DND-41 (cell line): ENCODE measurements around the gene C1QTNF5.

Source experiments
- ATAC-seq: fragments of 200-7000 bp; cut with Tn5 transposase; 3 replicates; pipeline ENCODE4 v1.9.1; 2021; ENCODE audit warnings: low read depth; ENCODE audit not compliant: insufficient read depth
- DNase-seq: peaks from one replicate; pipeline ENCODE4 v3.0.0-alpha.2; 2020
- H2AFZ ChIP-seq: 2 replicates; pipeline ENCODE4 v1.6.0; 2012; ENCODE audit warnings: low read depth, low read length
- H3K27ac ChIP-seq: 2 replicates; pipeline ENCODE4 v1.5.1; 2012; ENCODE audit warnings: low read length, inconsistent platforms
- H3K27me3 ChIP-seq: fragments of 200-600 bp; sonication (generic); 2 replicates; pipeline ENCODE4 v1.6.0; 2012; ENCODE audit warnings: low read length, mild to moderate bottlenecking, inconsistent platforms; ENCODE audit not compliant: insufficient read depth, poor library complexity
- H3K36me3 ChIP-seq: 2 replicates; pipeline ENCODE4 v1.5.1; 2012; ENCODE audit warnings: low read length, inconsistent platforms; ENCODE audit not compliant: insufficient read depth
- H3K4me1 ChIP-seq: 2 replicates; pipeline ENCODE4 v1.5.1; 2012; ENCODE audit warnings: mild to moderate bottlenecking, low read length; ENCODE audit not compliant: insufficient read depth
- H3K4me2 ChIP-seq: 2 replicates; pipeline ENCODE4 v1.6.0; 2012; ENCODE audit warnings: mild to moderate bottlenecking, moderate library complexity, low read length, inconsistent platforms; ENCODE audit not compliant: insufficient read depth
- H3K4me3 ChIP-seq, 2 experiments: fragments of 200-600 bp in 1 of 2; shearing (Covaris generic) in 1 of 2; 2 replicates each; pipeline ENCODE4 v1.5.1; 2012 to 2016; ENCODE audit warnings: inconsistent platforms in 2 of 2, low read length in 2 of 2, mild to moderate bottlenecking in 2 of 2, low read depth in 1 of 2, moderate library complexity in 1 of 2
- H3K79me2 ChIP-seq: 2 replicates; pipeline ENCODE4 v1.6.0; 2012; ENCODE audit warnings: low read length, inconsistent platforms; ENCODE audit not compliant: insufficient read depth
- H3K9ac ChIP-seq: 2 replicates; pipeline ENCODE4 v1.6.0; 2012; ENCODE audit warnings: low read depth, mild to moderate bottlenecking, inconsistent platforms, low read length, moderate library complexity
- H3K9me3 ChIP-seq: 2 replicates; pipeline ENCODE4 v1.5.1; 2012; ENCODE audit warnings: low read length, moderate library complexity, mild to moderate bottlenecking, inconsistent platforms; ENCODE audit not compliant: insufficient read depth, severe bottlenecking
- H4K20me1 ChIP-seq: 2 replicates; pipeline ENCODE4 v1.6.0; 2012; ENCODE audit warnings: low read length; ENCODE audit not compliant: insufficient read depth
- EZH2 ChIP-seq: IDR thresholded peaks from 3 replicates; pipeline ENCODE4 v1.6.1; 2012; ENCODE audit warnings: borderline replicate concordance, low read depth, mild to moderate bottlenecking, moderate library complexity, low read length, inconsistent platforms; ENCODE audit not compliant: severe bottlenecking
- TF ChIP-seq, protein P1 (sequence below): IDR thresholded peaks from 2 replicates; pipeline ENCODE4 v1.5.1; 2012; ENCODE audit warnings: borderline replicate concordance, low read length, moderate library complexity, mild to moderate bottlenecking; ENCODE audit not compliant: poor library complexity, severe bottlenecking; ENCODE audit errors: extremely low read depth

C1QTNF5 gene, protein sequence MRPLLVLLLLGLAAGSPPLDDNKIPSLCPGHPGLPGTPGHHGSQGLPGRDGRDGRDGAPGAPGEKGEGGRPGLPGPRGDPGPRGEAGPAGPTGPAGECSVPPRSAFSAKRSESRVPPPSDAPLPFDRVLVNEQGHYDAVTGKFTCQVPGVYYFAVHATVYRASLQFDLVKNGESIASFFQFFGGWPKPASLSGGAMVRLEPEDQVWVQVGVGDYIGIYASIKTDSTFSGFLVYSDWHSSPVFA

DNA sequence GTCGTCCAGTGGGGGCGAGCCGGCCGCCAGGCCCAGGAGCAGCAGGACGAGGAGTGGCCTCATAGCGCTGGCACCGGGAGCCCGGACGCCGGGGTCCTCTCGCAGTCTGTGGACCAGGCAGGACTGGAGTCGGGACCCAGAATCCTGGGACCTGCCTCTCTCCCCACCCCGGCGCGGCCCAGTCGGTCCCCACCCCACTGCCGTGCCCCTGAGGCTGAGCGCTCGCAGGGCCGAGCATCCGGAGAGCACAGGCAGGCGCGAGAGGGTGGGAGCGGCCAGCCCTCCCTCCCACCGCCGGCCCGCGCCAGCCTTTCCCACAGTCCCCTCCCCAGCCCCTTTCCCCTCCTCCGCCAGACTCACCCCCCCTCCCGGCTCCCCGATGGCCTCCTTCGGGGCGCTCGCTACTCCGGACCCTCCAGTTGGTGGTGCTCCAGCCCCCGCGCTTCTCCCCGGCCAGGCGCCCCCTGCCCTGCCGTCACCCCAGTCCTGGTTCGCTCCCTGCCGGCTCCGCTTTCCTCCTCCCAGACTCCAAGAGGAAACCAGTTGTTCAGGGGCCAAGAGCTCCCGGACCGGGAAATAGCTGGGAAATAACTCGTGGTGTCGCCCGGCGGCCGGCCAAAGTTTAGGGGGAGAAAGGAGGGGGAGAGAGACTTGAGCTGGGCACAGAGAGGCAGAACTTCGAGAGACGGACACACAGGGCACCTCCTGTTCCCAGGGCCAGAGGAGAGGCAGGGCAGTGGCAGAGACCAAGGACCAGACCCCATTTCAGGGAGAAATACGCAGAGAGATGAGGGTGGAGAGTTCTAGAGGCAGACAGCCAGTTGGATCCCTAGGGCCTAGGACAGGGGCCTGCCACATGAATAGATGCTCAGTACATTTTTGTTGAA lies at the start of gene C1QTNF5:
TSS of gene C1QTNF5 (minus strand) at position 549 of the 887 bp plus-strand sequence. CDS start at position 63, 486 bp downstream.
- Histone ChIP-seq H3K4me3 (no peak within 1 kb of the TSS), H3K4me1 (peaks cover 25% of the 10 kb centered on the region), H4K20me1 (peaks cover 6% of the 10 kb centered on the region; the same call in 1 of the 2 replicates), H3K9ac (no peak within 1 kb of the TSS), H3K4me2 (no peak within 1 kb of the TSS), H3K9me3 (no peaks in the 10 kb centered on the region), H3K79me2 (peaks cover 19% of the 10 kb centered on the region), H3K36me3 (peaks cover 26% of the 10 kb centered on the region), H3K27ac (no peak within 1 kb of the TSS), H3K27me3 (no peaks in the 10 kb centered on the region), H2AFZ (no peak within 1 kb of the TSS)
- DNase-seq, result no peak
- no peak for TF ChIP-seq EZH2
- TF ChIP-seq, protein P1, sequence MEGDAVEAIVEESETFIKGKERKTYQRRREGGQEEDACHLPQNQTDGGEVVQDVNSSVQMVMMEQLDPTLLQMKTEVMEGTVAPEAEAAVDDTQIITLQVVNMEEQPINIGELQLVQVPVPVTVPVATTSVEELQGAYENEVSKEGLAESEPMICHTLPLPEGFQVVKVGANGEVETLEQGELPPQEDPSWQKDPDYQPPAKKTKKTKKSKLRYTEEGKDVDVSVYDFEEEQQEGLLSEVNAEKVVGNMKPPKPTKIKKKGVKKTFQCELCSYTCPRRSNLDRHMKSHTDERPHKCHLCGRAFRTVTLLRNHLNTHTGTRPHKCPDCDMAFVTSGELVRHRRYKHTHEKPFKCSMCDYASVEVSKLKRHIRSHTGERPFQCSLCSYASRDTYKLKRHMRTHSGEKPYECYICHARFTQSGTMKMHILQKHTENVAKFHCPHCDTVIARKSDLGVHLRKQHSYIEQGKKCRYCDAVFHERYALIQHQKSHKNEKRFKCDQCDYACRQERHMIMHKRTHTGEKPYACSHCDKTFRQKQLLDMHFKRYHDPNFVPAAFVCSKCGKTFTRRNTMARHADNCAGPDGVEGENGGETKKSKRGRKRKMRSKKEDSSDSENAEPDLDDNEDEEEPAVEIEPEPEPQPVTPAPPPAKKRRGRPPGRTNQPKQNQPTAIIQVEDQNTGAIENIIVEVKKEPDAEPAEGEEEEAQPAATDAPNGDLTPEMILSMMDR, result no peak
- ATAC-seq, result no peak

DNA sequence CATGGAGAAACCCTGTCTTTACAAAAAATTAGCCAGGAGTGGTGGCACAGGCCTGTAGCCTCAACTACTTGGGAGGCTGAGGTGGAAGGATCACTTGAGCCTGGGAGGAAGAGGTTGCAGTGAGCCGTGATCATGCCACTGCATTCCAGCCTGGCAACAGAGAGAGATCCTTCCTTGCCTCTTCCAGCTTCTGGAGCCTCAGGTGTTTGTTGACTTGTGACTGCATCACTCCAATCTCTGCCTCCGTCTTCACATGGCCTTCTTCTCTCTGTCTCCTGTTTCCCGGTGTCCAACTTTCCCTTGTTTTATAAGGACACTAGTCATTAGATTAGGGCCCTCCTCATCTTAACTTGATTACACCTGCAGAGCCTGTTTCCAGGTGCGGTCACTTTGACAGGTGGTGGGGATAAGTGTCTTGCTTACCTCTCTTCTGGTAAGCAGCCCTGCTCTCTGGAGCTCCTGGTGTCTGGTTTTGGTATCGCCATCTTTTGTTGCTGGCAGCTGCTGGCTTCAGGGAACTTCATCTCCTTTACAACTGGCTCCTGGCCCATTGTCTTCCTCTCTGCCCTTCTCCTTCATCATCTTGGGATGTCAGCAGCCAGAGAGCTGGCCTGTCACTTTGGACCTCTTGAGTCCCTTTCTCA lies 49.0 kb upstream of the C1QTNF5 start:
- no peak overlapping the region for H2AFZ ChIP-seq
- H3K79me2 ChIP-seq, result no peaks in the 10 kb centered on the region
- no peak overlapping the region for H3K9ac ChIP-seq
- H3K27me3 ChIP-seq, result no peaks in the 10 kb centered on the region
- no peak overlapping the region for H3K4me2 ChIP-seq
- no peak overlapping the region for H3K4me3 ChIP-seq
- H3K9me3 ChIP-seq, result no peaks in the 10 kb centered on the region
- peak; percentile 24 for DNase-seq
- ATAC-seq, result peak; percentile 40; the same call in 1 of the 3 replicates
- TF ChIP-seq, protein P1, result peak; percentile 54
- no peak for TF ChIP-seq EZH2
- no peak overlapping the region for H3K27ac ChIP-seq
- no peaks in the 10 kb centered on the region for H3K4me1 ChIP-seq
- no peaks in the 10 kb centered on the region for H3K36me3 ChIP-seq
- H4K20me1 ChIP-seq, result no peaks in the 10 kb centered on the region

DNA sequence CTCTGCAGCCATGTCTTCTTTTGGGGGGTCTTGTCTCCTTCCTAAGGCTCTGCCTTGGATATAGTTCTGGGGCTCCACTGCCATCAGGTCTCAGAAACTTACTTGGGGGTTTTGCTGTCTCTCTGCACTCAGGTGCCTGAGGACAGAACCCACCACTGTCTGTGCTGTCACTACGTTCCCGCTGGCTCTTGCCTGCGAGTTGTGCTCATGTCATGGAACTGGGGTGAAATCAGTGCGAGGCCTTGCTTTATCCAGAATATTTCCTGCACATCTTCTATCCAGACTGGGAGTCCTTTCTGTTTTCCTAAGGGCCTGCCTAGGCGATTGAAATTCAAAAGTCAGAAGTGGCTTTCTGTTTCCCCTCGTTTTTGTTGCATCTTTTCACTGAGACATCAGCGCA lies 47.4 kb upstream of the C1QTNF5 start:
- Histone ChIP-seq H3K9ac (no peak overlapping the region), H4K20me1 (no peaks in the 10 kb centered on the region), H3K27me3 (no peaks in the 10 kb centered on the region), H3K9me3 (no peaks in the 10 kb centered on the region), H3K4me2 (no peak overlapping the region), H3K27ac (no peak overlapping the region), H3K4me1 (no peaks in the 10 kb centered on the region), H3K4me3 (no peak overlapping the region), H2AFZ (no peak overlapping the region), H3K79me2 (no peaks in the 10 kb centered on the region), H3K36me3 (no peaks in the 10 kb centered on the region)
- no peak for TF ChIP-seq EZH2
- TF ChIP-seq, protein P1, result no peak
- no peak for ATAC-seq
- no peak for DNase-seq
